Testis (tissue), 3 donors: Measurements from ENCODE around the gene RHO. TPM values are rescaled to one million over a fixed set of nuclear protein-coding genes. Genes with fewer than 3 reads are reported as not detected.

ENCODE experiments used
- DNase-seq: peaks from one replicate; pipeline ENCODE4 v3.0.0-alpha.2; 2019
- H3K27ac ChIP-seq, 2 donors: fragments of 200-600 bp; sonication (generic); one replicate each; pipeline ENCODE4 v1.5.1; 2019
- H3K27me3 ChIP-seq: fragments of 200-600 bp; sonication (generic); one replicate; pipeline ENCODE4 v1.5.1; 2019
- H3K36me3 ChIP-seq: fragments of 200-600 bp; sonication (generic); one replicate; pipeline ENCODE4 v1.5.1; 2017; ENCODE audit warnings: low read depth; ENCODE audit errors: missing control alignments
- H3K4me1 ChIP-seq: fragments of 200-600 bp; sonication (generic); one replicate; pipeline ENCODE4 v1.5.1; 2019
- H3K4me3 ChIP-seq, 2 donors: fragments of 200-600 bp; sonication (generic); one replicate each; pipeline ENCODE4 v1.5.1; 2017 to 2019
- H3K9me3 ChIP-seq: fragments of 200-600 bp; sonication (generic); one replicate; pipeline ENCODE4 v1.5.1; 2017
- POLR2A ChIP-seq: fragments of 450-650 bp; IDR thresholded peaks from one replicate; pipeline ENCODE4 v1.6.1; 2017; ENCODE audit warnings: antibody characterized with exemption, mild to moderate bottlenecking, moderate library complexity
- WGBS, 2 donors: methylation state at CpG; one replicate each; pipeline ENCODE4 v1.1.5; 2018; 5-methylcytosine and 5-hydroxymethylcytosine counted together
- intact Hi-C: fragments of 100-400 bp; cut with DNase I; formaldehyde crosslinking; loops from one replicate; pipeline ENCODE4 v1.15.1; 2023; ENCODE audit warnings: low total_unique reads
- polyA plus RNA-seq: library from polyadenylated mRNA; stranded (reverse); fragments of 350-450 nt; fragmentation: Illumina TruSeq; extraction: RNeasy Lipid Tissue Mini Kit (QIAGEN cat#74804); gene quantifications from one replicate; pipeline ENCODE4 v1.2.3, GENCODE V29; 2014; ENCODE audit warnings: low read depth, low replicate concordance; ENCODE audit not compliant: insufficient read depth
- total RNA-seq, 2 donors: library from RNA; depleted of rRNA; stranded (reverse); fragments of >200 nt; gene quantifications; one replicate each; pipeline ENCODE4 v1.2.3, GENCODE V29; 2016
- TF ChIP-seq, protein P1 (sequence below), 3 experiments: fragments of 450-650 bp in 2 of 3; fragments of 200-600 bp in 1 of 3; sonication (generic) in 1 of 3; IDR thresholded peaks; one replicate each; pipeline ENCODE4 v1.5.1; 2016 to 2019; ENCODE audit warnings: antibody characterized with exemption in 3 of 3, mild to moderate bottlenecking in 2 of 3, moderate library complexity in 1 of 3

Gene RHO
- total and polyA plus RNA-seq, 3 donors from 2014 or later: 0.25 TPM; not detected in 2

DNA sequence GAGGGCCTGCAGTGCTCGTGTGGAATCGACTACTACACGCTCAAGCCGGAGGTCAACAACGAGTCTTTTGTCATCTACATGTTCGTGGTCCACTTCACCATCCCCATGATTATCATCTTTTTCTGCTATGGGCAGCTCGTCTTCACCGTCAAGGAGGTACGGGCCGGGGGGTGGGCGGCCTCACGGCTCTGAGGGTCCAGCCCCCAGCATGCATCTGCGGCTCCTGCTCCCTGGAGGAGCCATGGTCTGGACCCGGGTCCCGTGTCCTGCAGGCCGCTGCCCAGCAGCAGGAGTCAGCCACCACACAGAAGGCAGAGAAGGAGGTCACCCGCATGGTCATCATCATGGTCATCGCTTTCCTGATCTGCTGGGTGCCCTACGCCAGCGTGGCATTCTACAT is 3.8 kb downstream of the RHO start:
- no peak for DNase-seq
- Histone ChIP-seq H3K9me3 (no peaks in the 10 kb centered on the region), H3K27ac (no peak overlapping the region), H3K4me3 (no peak overlapping the region), H3K27me3 (no peaks in the 10 kb centered on the region), H3K36me3 (no peaks in the 10 kb centered on the region), H3K4me1 (peaks cover 6% of the 10 kb centered on the region)
- intact Hi-C loops: no loop called here
- no peak for TF ChIP-seq POLR2A
- TF ChIP-seq, protein P1, sequence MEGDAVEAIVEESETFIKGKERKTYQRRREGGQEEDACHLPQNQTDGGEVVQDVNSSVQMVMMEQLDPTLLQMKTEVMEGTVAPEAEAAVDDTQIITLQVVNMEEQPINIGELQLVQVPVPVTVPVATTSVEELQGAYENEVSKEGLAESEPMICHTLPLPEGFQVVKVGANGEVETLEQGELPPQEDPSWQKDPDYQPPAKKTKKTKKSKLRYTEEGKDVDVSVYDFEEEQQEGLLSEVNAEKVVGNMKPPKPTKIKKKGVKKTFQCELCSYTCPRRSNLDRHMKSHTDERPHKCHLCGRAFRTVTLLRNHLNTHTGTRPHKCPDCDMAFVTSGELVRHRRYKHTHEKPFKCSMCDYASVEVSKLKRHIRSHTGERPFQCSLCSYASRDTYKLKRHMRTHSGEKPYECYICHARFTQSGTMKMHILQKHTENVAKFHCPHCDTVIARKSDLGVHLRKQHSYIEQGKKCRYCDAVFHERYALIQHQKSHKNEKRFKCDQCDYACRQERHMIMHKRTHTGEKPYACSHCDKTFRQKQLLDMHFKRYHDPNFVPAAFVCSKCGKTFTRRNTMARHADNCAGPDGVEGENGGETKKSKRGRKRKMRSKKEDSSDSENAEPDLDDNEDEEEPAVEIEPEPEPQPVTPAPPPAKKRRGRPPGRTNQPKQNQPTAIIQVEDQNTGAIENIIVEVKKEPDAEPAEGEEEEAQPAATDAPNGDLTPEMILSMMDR (IDR thresholded peaks at IDR 0.05): no peak
- 98% methylated on average over 12 to 20 of the region's 20 CpGs for WGBS, 2 donors

DNA sequence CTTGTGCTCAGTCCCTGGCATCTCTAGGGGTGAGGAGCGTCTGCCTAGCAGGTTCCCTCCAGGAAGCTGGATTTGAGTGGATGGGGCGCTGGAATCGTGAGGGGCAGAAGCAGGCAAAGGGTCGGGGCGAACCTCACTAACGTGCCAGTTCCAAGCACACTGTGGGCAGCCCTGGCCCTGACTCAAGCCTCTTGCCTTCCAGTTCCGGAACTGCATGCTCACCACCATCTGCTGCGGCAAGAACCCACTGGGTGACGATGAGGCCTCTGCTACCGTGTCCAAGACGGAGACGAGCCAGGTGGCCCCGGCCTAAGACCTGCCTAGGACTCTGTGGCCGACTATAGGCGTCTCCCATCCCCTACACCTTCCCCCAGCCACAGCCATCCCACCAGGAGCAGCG is 5.0 kb downstream of the RHO start:
- no peak for DNase-seq
- Histone ChIP-seq H3K36me3 (no peaks in the 10 kb centered on the region), H3K9me3 (no peaks in the 10 kb centered on the region), H3K4me1 (peaks cover 6% of the 10 kb centered on the region), H3K27ac (no peak overlapping the region), H3K27me3 (no peaks in the 10 kb centered on the region), H3K4me3 (no peak overlapping the region)
- intact Hi-C loops: no loop called here
- WGBS, 2 donors: 96 to 97% methylated on average over 10 to 16 of the region's 16 CpGs
- TF ChIP-seq, protein P1 (IDR thresholded peaks at IDR 0.05): no peak
- no peak for TF ChIP-seq POLR2A

DNA sequence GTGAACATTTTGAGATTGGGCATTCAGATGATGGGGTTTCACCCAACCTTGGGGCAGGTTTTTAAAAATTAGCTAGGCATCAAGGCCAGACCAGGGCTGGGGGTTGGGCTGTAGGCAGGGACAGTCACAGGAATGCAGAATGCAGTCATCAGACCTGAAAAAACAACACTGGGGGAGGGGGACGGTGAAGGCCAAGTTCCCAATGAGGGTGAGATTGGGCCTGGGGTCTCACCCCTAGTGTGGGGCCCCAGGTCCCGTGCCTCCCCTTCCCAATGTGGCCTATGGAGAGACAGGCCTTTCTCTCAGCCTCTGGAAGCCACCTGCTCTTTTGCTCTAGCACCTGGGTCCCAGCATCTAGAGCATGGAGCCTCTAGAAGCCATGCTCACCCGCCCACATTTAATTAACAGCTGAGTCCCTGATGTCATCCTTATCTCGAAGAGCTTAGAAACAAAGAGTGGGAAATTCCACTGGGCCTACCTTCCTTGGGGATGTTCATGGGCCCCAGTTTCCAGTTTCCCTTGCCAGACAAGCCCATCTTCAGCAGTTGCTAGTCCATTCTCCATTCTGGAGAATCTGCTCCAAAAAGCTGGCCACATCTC is 6.1 kb downstream of the RHO start:
- Histone ChIP-seq H3K9me3 (no peaks in the 10 kb centered on the region), H3K27ac (no peak overlapping the region), H3K4me1 (peaks cover 6% of the 10 kb centered on the region), H3K27me3 (no peaks in the 10 kb centered on the region), H3K36me3 (no peaks in the 10 kb centered on the region), H3K4me3 (no peak overlapping the region)
- intact Hi-C loops: no loop called here
- DNase-seq: no peak
- WGBS, 2 donors: 86 to 100% methylated on average over 4 of the region's 4 CpGs
- TF ChIP-seq POLR2A: no peak
- TF ChIP-seq, protein P1 (IDR thresholded peaks at IDR 0.05): no peak

DNA sequence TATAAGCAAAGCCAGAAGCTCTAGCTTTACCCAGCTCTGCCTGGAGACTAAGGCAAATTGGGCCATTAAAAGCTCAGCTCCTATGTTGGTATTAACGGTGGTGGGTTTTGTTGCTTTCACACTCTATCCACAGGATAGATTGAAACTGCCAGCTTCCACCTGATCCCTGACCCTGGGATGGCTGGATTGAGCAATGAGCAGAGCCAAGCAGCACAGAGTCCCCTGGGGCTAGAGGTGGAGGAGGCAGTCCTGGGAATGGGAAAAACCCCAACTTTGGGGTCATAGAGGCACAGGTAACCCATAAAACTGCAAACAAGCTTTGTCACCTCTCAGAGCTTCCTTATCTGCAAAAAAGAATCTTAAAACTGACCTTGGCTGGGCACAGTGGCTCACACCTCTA is 6.6 kb downstream of the RHO start:
- intact Hi-C loops: no loop called here
- Histone ChIP-seq H3K27ac (no peak overlapping the region), H3K9me3 (no peaks in the 10 kb centered on the region), H3K36me3 (no peaks in the 10 kb centered on the region), H3K27me3 (no peaks in the 10 kb centered on the region), H3K4me3 (no peak overlapping the region), H3K4me1 (peaks cover 6% of the 10 kb centered on the region)
- TF ChIP-seq, protein P1 (IDR thresholded peaks at IDR 0.05): no peak
- no peak for TF ChIP-seq POLR2A
- WGBS, 2 donors: 88 to 100% methylated on average over 1 of the region's 1 CpG
- DNase-seq: no peak

DNA sequence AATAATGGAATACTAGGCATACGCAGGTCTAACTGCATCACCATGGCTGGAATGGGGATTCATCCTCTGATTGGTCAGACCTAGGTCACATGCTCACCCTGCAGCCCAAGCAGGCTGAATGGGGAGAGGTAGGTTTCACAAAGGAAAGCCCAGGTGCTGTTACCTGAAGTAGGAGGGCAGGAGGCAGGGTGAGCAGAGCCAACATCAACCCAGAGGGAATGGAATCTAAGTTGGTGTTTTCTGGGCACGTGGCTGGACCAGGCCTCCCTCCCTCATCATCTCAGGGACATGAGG is 7.9 kb downstream of the RHO start:
- TF ChIP-seq POLR2A: no peak
- TF ChIP-seq, protein P1 (IDR thresholded peaks at IDR 0.05): no peak
- Histone ChIP-seq H3K27me3 (no peaks in the 10 kb centered on the region), H3K4me3 (no peak overlapping the region), H3K9me3 (no peaks in the 10 kb centered on the region), H3K36me3 (no peaks in the 10 kb centered on the region), H3K4me1 (peaks cover 6% of the 10 kb centered on the region), H3K27ac (no peak overlapping the region)
- DNase-seq: no peak
- intact Hi-C loops: no loop called here
- WGBS, 2 donors: 59 to 86% methylated on average over 1 to 2 of the region's 2 CpGs
